ENCODE results near the gene ZNF593OS. TPM values are rescaled to one million over a fixed set of nuclear protein-coding genes. Genes with fewer than 3 reads are reported as not detected.

ZNF593OS gene
- polyA plus RNA-seq, 1 donor from 2014 or later = not detected

GRCh38 chr1:26132834-26133167, 38.8 kb downstream of the ZNF593OS start:
- H3K36me3 ChIP-seq (ENCODE audit: insufficient read depth, low read length) = no peaks in the 10 kb centered on the region
- no peaks in the 10 kb centered on the region for H4K20me1 ChIP-seq (ENCODE audit: insufficient read depth)
- H3K9ac ChIP-seq (ENCODE audit: low read length) = no peak overlapping the region
- no peak overlapping the region for H3K4me3 ChIP-seq (ENCODE audit: low read length)
- H2AFZ ChIP-seq (ENCODE audit: low read depth, low read length) = no peak overlapping the region
- H3K27ac ChIP-seq (ENCODE audit: low read length) = no peak overlapping the region
- H3K27me3 ChIP-seq (ENCODE audit: insufficient read depth, low read depth, low read length) = no peaks in the 10 kb centered on the region
- no peaks in the 10 kb centered on the region for H3K79me2 ChIP-seq (replicated peaks; ENCODE audit: insufficient read depth, low read length)
- no peak overlapping the region for H3K4me2 ChIP-seq (ENCODE audit: low read length)
- H3K9me3 ChIP-seq (ENCODE audit: low read length) = no peaks in the 10 kb centered on the region
- no peaks in the 10 kb centered on the region for H3F3A ChIP-seq (ENCODE audit: insufficient read depth, low read length, poor library complexity, severe bottlenecking)
- H3K9me2 ChIP-seq (ENCODE audit: insufficient read depth, low read length) = no peaks in the 10 kb centered on the region
- TF ChIP-seq EP300 (conservative IDR thresholded peaks at IDR 0.05; ENCODE audit: poor library complexity, severe bottlenecking) = no peak
- TF ChIP-seq CTCF (IDR thresholded peaks at IDR 0.05; ENCODE audit: poor library complexity, severe bottlenecking) = no peak
- no peak for TF ChIP-seq RAD21 (conservative IDR thresholded peaks at IDR 0.05)
- TF ChIP-seq MXI1 (conservative IDR thresholded peaks at IDR 0.05; ENCODE audit: poor library complexity, severe bottlenecking) = no peak
- TF ChIP-seq POLR2AphosphoS5 (IDR thresholded peaks at IDR 0.05) = no peak
- no peak for TF ChIP-seq TAF1 (IDR thresholded peaks at IDR 0.05; ENCODE audit: low read depth)
- TF ChIP-seq REST (IDR thresholded peaks at IDR 0.05; ENCODE audit: borderline replicate concordance) = no peak
- TF ChIP-seq EZH2 (IDR thresholded peaks at IDR 0.05; ENCODE audit: borderline replicate concordance, insufficient read depth, low read length, poor library complexity, severe bottlenecking) = no peak
- no peak for TF ChIP-seq SMC3 (conservative IDR thresholded peaks at IDR 0.05; ENCODE audit: poor library complexity)

- H4K20me1 ChIP-seq (ENCODE audit: insufficient read depth) = no peaks in the 10 kb centered on the region
- TF ChIP-seq TAF1 (IDR thresholded peaks at IDR 0.05; ENCODE audit: low read depth) (no peak), MXI1 (conservative IDR thresholded peaks at IDR 0.05; ENCODE audit: poor library complexity, severe bottlenecking) (no peak), SMC3 (conservative IDR thresholded peaks at IDR 0.05; ENCODE audit: poor library complexity) (no peak), EZH2 (IDR thresholded peaks at IDR 0.05; ENCODE audit: borderline replicate concordance, insufficient read depth, low read length, poor library complexity, severe bottlenecking) (no peak), POLR2AphosphoS5 (IDR thresholded peaks at IDR 0.05) (no peak), CTCF (IDR thresholded peaks at IDR 0.05; ENCODE audit: poor library complexity, severe bottlenecking) (no peak), EP300 (conservative IDR thresholded peaks at IDR 0.05; ENCODE audit: poor library complexity, severe bottlenecking) (no peak), REST (IDR thresholded peaks at IDR 0.05; ENCODE audit: borderline replicate concordance) (no peak), RAD21 (conservative IDR thresholded peaks at IDR 0.05) (no peak)
- no peak overlapping the region for H2AFZ ChIP-seq (ENCODE audit: low read depth, low read length)
- H3K9ac ChIP-seq (ENCODE audit: low read length) = no peak overlapping the region
- H3K36me3 ChIP-seq (ENCODE audit: insufficient read depth, low read length) = no peaks in the 10 kb centered on the region
- H3K9me3 ChIP-seq (ENCODE audit: low read length) = no peaks in the 10 kb centered on the region
- H3K79me2 ChIP-seq (replicated peaks; ENCODE audit: insufficient read depth, low read length) = no peaks in the 10 kb centered on the region
- H3F3A ChIP-seq (ENCODE audit: insufficient read depth, low read length, poor library complexity, severe bottlenecking) = no peaks in the 10 kb centered on the region
- no peaks in the 10 kb centered on the region for H3K27me3 ChIP-seq (ENCODE audit: insufficient read depth, low read depth, low read length)
- H3K27ac ChIP-seq (ENCODE audit: low read length) = no peak overlapping the region
- no peaks in the 10 kb centered on the region for H3K9me2 ChIP-seq (ENCODE audit: insufficient read depth, low read length)
- H3K4me3 ChIP-seq (ENCODE audit: low read length) = no peak overlapping the region
- no peak overlapping the region for H3K4me2 ChIP-seq (ENCODE audit: low read length)
Observed at GRCh38 chr1:26132128-26132833, 39.4 kb downstream of the ZNF593OS start.

Measured in neural cell (in vitro differentiated cells).